Measurements from ENCODE around the gene PRAMEF4.
"Not testable (repeated sequence)": the region's sequence is repeated elsewhere in the genome, so short reads cannot be mapped to it uniquely, and the experiment has no call there.

Gene PRAMEF4

DNA sequence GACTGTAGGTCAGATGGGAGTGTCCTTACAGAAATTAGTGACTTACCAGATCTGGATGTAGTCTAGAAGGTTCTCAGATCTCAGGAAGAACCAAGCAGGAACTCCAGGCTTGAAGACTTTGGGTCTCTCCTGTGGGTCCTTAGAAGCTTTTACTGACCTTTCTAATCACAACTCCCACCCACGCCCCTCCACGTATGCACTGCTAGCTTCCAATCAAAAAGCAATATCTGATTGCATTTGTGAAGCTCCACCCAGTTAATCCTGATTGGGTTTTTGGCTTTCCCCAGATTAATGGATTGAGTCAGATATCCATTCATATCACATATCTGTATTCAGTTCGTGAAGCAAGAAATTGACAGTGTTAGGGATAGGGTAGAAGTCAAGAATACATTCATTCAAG lies at the start of gene PRAMEF4:
Gene PRAMEF4 (minus strand): TSS at position 101 of the 400 bp plus-strand sequence. CDS start 2,807 bp downstream, outside the sequence.
- DNase-seq, result not testable (repeated sequence)

DNA sequence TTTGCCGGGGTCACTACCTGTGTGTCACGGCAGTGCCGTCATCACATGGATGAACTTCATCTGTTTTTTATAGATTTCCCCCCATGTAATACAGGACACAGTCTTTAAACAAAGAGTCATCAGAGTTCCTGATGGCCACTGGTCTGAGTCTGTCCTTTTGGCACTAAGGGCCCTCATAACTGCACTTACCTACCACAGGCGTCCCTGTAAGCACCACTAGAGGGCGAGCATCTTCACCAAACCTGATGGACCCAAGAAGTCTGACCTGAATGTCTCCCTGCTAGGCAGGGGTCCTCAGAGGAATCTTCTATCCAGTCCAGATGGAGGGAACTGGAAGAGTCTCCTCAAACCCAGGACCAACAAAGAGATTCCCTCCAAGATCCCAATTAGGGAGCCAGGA lies 38.4 kb upstream of the PRAMEF4 start:
- not testable (repeated sequence) for DNase-seq

DNA sequence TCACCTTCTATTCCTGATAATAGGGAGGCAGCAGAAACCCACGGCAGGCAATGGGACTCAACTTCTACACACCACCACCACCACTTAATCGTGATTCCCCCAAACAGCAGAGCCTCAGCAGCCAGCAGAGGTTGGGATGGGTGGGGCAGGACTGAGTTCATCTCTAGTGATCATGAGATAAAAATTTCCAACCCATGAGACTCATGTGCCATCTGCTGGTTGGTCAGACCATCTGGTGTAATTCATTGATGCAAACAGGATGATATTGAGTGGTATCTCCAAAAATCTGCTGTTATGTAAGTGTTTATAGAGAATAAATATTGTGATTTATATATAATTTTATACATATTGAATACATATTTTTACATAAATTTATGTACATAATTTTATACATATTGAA lies 35.7 kb upstream of the PRAMEF4 start:
- DNase-seq, result not testable (repeated sequence)

DNA sequence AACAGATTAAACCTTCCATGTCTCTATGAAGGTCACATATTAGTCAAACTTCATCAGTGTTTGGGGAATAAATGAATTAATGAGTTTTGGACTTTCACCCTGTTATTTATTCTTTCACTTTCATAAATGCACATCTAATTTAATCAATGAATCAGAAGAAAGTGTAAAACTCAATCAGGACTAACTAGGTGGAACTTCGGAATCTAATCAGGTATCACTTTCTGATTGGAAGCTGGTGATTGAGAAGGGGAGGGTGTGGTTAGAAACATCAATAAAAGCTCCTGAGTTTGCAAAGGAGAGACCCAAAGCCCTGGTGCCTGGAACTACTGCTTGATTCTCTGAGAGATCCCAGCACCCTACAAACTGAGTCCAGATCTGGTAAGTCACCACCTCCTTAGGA lies 30.3 kb upstream of the PRAMEF4 start, which contains the start of gene PRAMEF7:
Gene PRAMEF7 (plus strand): TSS at position 301 of the 400 bp plus-strand sequence. CDS start 1,083 bp downstream, outside the sequence.
- not testable (repeated sequence) for DNase-seq

DNA sequence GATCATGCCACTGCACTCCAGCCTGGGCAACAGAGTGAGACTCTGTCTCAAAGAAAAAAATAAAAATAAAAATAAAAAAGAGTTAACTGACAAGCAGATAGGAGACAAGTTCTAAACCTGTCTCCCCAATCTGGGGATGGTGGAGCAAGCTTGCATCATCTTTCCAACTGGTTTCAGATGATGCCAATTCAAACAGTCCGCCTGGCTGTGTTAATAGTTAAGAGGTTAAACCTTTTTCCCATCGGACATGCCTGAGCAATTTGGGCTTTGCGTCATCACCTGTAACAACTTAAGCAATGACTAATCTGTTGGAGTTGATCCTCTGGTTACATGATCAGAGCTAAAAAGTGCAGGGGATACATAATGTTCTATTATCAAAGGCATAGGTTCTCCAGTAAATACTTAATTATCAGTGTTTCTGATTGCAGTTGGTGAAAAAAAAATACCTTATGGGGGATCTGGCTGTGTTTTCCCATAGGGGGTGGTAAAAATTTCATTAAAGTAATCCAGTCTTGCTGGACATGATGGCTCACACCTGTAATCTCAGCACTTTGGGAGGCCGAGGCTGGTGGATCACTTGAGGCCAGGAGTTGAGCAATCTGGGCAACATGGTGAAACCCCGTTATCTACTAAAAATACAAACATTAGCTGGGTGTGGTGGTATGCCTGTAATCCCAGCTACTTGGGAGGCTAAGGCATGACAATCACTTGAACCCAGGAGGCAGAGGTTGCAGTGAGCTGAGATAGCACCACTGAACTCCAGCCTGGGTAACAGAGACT lies 18.0 kb upstream of the PRAMEF4 start:
- DNase-seq, result not testable (repeated sequence)

DNA sequence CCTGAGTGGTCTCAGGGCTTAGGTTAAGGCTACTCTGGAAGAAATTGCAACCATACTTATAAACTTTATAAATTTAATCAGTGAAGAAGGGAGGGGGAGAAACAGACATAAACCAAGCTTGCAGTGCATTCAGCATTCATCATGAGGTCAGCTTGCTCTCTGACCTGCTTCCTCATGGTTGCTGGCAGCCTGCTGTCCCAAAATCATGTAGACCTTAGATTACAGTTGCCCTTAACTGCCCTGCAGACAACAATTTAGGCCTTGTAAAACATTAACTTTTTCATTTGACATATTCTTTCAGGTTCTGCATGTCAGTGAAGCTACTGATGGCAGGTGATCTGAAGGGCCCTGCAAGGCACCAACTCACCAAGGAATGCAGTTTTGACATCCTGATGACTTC lies 13.2 kb upstream of the PRAMEF4 start:
- DNase-seq, result not testable (repeated sequence)

DNA sequence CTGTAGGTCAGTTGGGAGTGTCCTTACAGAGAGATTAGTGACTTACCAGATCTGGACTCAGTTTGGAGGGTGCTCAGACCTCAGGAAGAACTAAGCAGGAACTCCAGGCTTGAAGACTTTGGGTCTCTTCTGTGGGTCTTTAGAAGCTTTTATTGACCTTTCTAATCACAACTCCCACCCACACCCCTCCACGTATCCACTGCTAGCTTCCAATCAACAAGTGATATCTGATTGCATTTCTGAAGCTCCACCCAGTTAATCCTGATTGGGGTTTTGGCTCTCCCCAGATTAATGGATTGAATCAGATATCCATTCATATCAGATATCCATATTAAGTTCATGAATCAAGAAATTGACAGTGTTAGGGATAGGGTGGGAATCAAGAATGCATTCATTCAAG lies 12.2 kb upstream of the PRAMEF4 start, which contains the start of gene PRAMEF10:
Gene PRAMEF10 (minus strand): TSS at position 101 of the 400 bp plus-strand sequence. CDS start 2,423 bp downstream, outside the sequence.
- DNase-seq, result not testable (repeated sequence)

DNA sequence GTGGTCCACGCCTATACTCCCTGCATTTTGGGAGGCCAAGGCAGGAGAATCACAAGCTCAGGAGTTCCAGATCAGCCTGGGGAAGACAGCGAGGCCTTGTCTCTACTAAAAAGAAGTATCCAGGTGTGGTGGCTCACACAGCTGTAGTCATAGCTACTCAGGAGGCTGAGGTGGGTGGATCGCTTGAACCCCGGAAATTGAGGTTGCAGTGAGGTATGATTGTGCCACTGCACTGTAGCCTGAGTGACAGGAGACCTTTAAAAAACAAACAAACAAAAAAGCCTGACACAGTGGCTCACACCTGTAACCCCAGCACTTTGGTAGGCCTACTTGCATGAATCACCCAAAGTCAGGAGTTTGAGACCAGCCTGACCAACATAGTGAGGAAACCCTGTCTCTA lies 7.5 kb downstream of the PRAMEF4 start:
- DNase-seq, result not testable (repeated sequence)

DNA sequence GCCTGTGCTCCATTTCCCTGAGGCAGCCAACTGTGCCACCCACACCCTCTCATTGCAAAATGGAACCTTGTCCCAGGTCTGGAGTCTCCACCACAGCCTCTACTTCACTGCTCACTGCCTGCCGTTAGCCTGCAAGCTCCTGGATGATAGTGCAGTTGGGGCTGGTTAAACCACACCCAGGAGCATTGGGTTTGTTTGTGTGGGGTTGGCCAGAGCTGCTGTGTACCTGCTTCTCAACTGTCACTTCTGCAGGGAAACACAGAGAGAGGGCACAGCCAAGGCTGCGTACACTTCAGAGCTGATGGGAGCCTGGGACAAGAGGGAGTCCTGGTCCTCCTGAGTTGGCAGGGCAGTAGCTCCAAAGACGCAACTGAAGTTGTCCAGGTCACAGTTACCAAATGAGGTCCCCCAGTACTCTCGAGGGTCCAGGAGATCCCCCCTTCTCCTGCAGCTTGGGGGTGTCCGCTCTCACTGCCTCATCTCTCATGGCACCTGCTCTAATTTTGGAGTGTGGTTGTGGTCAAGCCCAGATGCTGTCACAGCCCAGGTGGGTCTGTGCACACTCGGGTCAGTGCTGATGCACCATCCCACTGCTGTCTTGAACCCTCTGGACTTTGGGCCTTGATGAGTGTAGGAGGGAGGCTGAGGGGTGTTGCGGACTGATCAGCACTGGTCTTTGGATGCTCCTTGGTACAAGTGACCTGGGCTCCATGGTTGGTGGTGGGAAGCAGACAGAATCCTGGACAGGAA lies 22.7 kb downstream of the PRAMEF4 start:
- not testable (repeated sequence) for DNase-seq

DNA sequence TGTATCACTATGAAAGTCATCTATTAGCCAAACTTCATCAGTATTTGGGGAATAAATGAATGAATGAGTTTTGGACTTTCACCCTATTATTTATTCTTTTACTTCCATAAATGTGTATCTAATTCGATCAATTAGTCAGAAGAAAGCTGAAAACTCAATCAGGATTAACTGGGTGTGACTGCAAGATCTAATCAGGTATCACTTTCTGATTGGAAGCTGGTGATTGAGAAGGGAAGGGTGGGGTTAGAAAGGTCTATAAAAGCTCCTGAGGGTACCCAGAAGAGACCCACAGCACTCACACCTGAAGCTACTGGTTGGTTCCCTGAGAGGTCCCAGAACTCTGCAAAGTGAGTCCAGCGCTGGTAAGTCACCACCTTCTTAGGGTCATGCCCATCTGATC lies 29.2 kb downstream of the PRAMEF4 start, which contains the start of gene PRAMEF2:
Gene PRAMEF2 (plus strand): TSS at position 301 of the 400 bp plus-strand sequence. CDS start 1,924 bp downstream, outside the sequence.
- not testable (repeated sequence) for DNase-seq

DNA sequence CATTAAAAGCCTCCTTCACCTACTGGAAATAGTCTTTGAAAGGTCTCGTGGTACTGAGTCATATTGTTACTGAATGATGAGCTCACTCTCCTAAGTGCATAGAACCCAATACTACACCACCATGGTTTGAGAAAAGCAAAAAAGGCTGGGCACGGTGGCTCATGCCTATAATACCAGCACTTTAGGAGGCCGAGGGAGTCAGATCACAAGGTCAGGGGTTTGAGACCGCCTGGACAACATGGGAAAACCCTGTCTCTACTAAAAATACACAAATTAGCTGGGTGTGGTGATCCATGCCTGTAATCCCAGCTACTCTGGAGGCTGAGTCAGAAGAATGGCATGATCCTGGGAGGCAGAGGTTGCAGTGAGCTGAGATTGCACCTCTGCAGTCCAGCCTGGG lies 34.2 kb downstream of the PRAMEF4 start:
- no peak for DNase-seq

DNA sequence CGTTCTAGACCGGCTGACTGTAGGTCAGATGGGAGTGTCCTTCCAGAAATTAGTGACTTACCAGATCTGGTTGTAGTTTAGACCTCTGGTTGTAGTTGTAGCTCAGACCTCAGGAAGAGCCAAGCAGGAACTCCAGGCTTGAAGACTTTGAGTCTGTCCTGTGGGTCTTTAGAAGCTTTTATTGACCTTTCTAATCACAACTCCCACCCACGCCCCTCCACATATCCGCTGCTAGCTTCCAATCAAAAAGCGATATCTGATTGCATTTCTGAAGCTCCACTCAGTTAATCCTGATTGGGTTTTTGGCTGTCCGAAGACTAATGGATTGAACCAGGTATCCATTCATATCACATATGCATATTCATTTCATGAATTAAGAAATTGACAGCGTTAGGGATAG lies 37.4 kb downstream of the PRAMEF4 start, which contains the start of gene HNRNPCL1:
Gene HNRNPCL1 (minus strand): TSS at position 101 of the 400 bp plus-strand sequence. CDS start 431 bp downstream, outside the sequence.
- DNase-seq, result not testable (repeated sequence)

DNA sequence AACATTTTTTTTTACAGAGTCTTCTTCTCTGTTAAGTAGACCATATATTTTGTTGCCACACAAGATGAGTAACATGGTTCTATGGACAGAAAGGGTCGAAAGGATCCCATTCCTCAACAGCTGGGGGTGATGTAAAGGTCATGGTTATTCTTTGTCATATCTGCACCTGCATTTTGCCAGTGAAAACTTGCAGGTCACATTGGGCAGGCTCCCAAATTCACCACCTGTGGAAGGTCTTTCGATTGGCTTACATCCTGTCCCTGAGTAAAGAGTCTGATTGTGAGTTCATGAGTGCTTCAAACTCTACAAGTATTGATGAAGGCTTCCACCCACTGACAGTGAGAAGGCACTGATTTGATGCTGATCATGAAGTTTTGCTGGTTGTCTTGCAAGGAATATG lies 52.8 kb downstream of the PRAMEF4 start:
- DNase-seq, result not testable (repeated sequence)

DNA sequence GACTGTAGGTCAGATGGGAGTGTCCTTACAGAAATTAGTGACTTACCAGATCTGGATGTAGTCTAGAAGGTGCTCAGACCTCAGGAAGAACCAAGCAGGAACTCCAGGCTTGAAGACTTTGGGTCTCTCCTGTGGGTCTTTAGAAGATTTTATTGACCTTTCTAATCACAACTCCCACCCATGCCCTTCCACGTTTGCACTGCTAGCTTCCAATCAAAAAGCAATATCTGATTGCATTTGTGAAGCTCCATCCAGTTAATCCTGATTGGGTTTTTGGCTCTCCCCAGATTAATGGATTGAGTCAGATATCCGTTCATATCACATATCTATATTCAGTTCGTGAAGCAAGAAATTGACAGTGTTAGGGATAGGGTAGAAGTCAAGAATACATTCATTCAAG lies 54.7 kb downstream of the PRAMEF4 start, which contains the start of gene PRAMEF11:
Gene PRAMEF11 (minus strand): TSS at position 101 of the 400 bp plus-strand sequence. CDS start 2,621 bp downstream, outside the sequence.
- not testable (repeated sequence) for DNase-seq
